Tongue (tissue), 2 donors: ENCODE data around the gene WDR27. TPM values are rescaled to one million over a fixed set of nuclear protein-coding genes. Genes with fewer than 3 reads are reported as not detected.
"Not testable (repeated sequence)": the region's sequence is repeated elsewhere in the genome, so short reads cannot be mapped to it uniquely, and the experiment has no call there.

ENCODE experiments used
- DNase-seq: peaks from one replicate; pipeline ENCODE4 v3.0.0-alpha.2; 2015
- total RNA-seq: library from RNA; depleted of rRNA; stranded (reverse); fragments of >200 nt; gene quantifications from one replicate; pipeline ENCODE4 v1.2.3, GENCODE V29; 2014

The WDR27 gene
- total RNA-seq, 1 donor from 2014 or later, result 43.6 TPM

DNA sequence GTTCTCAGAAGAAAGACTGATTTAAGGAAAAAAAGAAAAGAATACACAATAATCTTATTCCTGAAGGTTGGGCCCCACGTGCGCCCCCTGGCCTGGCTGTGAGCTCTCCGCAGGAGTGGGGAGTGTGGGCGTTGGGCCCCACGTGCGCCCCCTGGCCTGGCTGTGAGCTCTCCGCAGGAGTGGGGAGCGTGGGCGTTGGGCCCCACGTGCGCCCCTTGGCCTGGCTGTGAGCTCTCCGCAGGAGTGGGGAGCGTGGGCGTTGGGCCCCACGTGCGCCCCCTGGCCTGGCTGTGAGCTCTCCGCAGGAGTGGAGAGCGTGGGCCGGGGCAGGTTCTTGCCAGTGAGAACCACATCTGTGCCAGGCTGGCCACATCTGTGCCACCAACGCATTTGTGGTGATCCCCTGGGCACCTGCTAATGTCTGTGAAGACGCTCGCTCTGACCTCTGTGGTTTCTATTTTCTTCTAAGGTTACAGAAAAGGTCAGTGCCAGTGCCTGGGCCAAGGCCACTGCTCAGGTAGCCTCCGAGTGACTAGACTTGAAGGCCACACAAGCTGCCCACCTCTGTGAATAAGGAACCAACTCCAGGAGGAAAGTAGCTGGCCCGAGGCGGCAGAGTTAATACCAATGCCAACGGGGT lies 41.0 kb downstream of the WDR27 start:
- DNase-seq, result no peak

DNA sequence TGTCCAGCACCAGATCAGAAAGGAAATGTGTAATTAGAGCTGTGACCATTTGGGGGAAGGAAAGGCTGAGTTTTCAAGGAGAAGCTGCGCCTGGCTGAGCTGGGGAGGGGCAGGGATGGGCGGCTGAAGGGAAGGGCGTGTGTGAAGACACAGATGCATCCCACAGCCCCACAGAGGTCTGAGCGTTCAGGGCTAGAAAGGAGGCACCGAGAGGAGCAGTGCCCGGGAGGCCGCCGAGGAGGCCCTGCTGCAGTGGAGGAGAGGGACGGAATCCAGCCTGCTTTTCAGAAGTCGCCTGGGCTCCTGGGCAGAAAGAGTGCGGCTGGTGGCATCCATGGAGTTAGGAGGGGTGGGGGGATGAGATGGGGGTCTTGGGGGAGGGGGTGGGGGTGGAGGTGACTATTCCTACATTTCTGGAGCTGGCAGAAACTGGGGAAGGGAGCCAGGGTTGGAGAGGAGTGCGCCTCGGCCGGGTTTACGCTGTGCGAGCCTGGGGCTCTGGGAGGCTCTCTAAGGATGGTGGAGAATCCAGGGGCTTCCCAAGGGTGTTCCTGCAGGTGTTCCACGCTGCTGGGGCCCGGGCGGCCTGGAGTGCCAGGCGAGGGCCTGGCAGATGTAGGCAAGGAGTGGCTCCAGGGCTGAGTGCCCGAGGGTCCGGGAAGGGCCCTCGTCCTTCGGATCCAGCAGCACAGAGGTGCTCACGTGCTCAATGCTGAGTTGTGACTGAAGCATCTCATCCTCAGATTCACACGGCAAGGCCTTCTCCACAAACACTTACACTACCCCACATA lies 41.8 kb downstream of the WDR27 start:
- DNase-seq, result no peak

DNA sequence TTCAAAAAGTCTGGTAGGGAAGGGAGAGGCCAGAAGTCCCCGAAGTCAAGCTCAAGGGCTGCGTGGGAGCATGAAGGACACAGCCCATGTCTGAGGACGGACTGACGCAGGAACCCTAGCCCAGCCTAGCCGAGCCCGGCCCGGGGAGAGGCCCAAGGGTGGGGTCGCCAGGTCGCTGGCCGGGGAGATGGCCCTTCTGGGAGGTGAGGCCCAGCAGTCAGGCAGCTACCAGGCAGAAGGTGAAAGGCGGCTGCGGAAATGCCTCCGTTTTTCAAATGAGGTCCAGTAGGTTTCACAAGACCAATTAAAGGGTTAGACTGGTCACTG lies 44.6 kb downstream of the WDR27 start:
- no peak for DNase-seq

DNA sequence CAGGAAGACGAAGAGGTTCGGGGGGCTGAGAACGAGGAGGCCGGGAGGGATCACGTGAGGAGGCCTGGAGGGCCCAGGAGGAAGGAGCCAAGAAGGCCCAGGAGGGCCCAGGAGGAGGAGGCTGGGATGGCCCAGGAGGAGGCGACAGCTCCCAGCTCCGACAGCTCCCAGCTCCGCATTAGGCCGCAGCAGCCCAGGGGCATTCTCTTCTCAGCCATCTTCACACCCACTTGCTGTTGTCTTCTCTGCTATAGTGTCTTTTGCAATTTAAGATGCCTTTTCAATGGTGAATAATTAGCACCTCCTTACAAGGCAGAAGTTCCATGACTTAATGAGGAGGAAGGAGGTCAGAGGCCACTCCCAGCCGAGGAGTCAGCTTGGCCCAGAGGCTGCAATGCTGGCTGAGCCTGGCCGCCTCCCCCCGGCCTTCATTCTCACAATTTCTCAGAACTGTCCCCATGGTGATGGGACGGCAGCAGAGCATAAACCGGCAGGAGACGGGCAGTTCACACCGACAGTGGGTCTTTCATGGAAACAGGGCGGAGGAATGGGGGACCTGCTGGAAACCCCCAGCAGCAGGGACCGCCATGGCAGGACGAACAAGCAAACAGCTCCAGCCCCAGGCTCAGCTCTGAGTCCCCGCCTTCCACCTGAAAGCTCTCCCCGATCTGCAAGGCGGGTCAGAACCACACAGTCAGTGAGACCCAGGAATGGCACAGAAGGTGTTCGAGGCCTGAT lies 45.1 kb downstream of the WDR27 start:
- DNase-seq, result no peak

DNA sequence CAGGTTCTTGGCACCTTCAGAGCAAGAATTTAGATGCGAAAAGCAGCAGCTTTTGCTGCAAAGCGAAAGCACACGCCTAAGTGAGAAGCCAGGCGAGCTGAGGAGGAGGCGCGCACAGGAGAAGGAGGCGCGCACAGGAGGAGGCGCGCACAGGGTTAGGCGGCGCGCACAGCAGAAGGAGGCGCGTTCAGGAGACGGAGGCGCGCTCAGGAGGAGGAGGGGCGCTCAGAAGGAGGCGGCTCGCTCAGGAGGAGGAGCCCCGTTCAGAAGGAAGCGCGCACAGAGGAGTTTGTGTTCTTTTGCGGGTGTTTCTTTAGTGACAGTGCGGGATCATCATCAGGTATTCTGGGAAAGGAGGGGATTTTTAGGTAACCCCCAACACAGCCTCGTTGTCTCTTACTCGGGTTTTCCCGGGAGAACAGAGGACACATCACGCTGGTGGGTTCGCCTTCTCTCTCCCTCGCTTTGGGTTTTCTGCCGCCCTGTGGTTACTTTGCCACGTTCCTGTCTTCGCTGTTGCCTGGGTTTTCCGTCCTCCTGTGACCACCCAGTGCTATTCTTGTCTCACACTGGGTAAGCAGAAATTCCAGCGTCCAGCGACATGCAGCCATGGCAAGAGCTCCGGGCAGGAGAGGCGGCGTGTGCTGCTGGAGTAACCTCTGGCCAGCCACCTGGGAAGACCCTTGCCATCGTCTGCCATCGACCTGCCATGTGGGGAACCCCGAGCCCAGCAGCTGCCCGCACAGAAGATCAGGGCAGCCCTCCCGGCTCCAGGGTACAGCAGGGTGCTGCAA lies 47.0 kb downstream of the WDR27 start:
- DNase-seq, result peak; percentile 87

DNA sequence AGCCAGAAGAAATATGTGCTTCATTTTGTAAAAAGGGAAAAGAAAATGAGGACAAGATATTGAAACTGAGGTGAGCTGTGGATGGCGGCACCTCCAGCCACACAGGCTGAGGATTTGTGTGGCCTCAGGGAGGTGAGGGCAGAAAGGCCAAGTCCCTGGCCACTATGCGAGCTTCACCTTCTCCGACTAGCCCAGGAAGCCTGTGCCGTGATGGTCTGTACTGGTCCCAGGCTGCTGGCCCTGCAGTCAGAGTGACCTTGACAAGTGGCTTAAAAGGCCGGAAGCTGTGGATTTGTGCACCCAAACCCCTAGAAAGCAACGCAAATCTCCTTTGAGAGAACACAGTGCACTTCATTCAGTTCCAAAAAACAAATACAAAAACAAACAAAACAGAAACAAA lies 48.1 kb downstream of the WDR27 start:
- DNase-seq, result no peak

DNA sequence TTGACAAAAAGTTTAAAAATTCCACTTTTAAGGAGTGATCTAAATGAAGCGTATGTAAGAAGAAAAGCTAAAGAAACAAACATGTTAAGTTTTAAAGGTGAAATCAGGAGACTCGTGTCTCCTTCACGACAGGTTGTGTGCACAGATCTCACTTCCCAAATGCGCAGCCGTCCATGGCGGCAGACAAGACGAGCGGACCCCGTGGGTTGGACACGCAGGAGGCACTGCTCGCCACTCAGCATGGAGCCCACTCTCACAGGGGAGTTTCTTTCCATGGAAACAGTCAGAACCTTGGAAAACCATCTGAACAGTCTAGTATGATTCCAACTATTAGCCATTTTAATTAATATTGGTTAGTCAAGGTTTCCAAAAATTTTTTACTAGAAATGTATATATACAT lies 48.9 kb downstream of the WDR27 start:
- DNase-seq, result no peak

DNA sequence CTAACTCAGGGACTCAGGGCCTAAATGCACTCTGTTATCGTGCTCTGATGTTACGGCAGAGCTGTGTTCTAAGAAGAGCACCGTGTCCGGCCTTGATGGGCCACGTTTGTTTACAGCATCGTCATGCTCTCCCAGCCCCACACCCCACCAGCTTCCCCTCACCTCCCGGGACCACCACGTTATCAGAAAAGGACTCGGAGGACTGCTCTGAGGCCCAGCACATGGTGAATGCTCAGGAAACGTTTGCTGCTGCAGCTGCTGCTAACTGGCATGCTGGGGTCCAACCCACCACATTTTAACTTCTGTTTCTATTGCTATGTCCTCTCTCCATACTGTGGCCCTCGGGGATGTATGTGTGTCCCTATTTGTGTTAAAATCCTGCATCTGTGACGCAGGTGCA lies 50.3 kb downstream of the WDR27 start:
- no peak for DNase-seq

DNA sequence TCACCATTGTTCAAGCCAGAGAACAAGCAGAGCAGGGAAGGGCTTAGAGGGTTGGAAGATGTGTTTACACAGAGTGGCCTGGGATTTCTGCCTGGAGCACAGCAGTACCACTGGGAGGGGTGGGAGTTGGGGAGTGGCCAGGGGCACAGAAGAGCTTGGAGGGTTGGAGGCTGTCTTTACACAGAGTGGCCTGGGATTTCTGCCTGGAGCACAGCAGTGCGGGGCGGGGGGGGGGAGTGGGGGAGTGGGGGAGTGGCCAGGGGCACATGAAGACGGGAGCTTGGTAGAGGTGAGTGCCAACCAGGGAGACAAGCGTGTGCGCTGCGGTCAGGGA lies 50.9 kb downstream of the WDR27 start:
- no peak for DNase-seq

DNA sequence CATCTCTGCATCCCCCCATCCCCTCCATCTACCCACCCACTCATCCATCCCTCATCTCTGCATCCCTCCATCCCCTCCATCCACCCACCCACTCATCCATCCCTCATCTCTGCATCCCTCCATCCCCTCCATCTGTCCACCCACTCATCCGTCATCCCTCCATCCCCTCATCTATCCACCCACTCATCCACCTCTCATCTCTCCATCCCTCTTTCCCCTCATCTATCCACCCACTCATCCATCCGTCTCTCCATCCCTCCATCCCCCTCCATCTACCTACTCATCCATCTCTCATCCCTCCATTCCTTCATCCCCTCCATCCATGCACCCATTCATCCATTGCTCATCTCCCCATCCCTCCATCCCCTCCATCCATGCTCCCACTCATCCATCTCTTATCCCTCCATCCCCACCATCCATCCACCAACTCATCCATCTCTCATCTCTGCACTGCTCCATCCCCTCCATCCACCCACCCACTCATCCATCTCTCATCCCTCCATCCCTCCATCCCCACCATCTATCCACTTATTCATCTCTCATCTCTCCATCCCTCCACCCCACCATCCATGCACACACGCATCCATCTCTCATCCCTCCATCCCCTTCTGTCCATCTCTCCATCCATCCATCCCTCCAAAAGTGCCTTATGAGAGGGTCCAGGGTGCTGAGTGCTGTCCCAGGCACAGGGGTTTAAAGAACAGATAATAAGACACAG lies 51.4 kb downstream of the WDR27 start:
- no peak for DNase-seq

DNA sequence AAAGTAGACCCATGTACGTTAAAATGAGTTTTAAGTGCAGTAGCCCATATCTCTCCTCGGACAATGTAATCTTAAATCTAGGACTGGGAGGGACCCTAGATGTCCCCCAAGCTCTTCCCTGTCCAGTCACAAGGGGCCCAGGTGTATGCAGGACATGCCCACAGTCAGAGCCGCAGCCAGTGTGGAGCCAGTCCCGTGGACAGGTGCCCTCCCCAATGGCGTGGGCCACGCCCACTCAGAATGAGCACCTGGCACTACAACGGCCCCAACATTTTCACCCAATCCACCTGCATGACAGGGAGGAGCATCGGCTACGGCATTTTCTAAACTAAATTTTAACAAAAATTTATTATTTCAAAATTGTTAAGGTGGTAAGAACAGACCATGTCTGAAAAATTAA lies 53.2 kb downstream of the WDR27 start:
- no peak for DNase-seq

DNA sequence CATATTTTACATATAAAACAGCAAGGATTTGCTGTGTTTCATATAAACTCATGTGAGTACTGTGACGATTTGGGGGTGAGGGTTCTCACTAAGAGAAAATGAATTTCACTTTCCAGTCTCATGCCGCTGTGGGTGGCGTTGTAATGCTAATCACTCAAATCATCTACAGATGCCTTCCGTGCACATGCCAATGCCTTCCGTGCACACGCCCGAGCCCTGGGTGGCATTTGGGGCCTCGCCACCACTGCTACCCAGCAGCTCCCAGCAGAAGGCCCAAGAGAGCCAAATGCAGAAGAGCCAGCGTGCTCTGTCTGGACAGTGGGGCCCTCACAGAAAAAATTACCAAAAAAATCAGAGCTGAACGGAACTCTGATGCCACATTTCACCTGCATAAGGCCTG lies 53.7 kb downstream of the WDR27 start:
- no peak for DNase-seq

DNA sequence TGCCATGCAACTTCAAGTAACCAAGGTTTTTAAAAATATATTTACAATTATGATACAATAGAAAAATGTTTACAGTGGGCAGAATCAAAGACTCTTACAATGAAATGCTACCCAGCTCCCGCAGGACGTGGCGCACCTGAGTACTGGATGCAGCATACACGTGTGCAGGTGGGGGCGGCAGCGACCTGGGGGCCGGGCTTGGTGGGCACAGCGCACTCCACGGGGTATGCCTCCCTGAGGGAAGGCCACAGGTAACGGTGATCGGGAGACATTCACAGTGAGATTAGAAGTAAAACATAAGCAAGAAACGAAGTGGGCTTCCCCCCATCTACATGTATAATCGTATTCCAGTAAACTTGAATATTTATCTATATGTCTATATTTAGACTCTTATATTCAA lies 54.2 kb downstream of the WDR27 start:
- no peak for DNase-seq

DNA sequence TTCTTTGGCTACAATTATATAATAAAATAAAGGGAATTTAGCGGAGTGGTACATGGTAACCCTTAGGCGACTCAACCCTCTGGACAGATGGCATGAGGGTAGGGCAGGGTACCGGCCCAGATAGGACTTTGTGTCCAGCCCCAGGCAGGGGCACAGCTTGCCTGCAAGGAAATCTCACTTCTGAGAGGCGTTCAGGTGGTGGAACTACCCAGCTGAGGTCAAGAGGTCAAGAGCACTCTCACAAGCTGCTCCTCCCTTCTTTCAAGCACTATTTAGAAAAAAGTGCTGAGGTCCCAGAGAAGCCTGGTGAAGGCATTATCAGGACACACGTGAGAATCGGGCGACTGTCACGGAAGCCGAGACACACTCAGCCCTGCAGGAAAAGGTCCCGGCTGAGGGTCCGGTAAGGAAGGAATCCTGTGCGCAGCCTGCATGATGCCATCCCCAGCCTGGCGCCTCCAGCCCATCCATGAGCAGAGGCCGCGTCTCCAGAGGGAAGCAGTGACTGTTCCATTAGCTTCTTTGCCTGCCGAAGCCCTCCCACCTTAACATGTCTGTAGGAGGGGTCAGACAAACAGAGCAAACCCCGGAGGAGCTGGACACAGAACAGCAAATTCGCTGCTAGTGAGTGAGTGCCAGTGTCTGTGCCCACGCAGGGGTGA lies 54.8 kb downstream of the WDR27 start:
- DNase-seq, result no peak

DNA sequence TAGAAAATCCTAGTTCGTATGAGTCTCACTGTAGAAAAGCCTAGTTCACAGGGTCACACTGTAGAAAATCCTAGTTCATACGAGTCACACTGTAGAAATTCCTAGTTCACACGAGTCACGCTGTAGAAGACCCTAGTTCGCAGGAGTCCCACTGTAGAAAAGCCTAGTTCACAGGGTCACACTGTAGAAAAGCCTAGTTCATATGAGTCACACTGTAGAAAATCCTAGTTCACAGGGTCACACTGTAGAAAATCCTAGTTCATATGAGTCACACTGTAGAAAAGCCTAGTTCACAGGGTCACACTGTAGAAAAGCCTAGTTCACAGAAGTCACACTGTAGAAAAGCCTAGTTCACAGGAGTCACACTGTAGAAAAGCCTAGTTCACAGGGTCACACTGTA lies 56.4 kb downstream of the WDR27 start:
- DNase-seq, result not testable (repeated sequence)

DNA sequence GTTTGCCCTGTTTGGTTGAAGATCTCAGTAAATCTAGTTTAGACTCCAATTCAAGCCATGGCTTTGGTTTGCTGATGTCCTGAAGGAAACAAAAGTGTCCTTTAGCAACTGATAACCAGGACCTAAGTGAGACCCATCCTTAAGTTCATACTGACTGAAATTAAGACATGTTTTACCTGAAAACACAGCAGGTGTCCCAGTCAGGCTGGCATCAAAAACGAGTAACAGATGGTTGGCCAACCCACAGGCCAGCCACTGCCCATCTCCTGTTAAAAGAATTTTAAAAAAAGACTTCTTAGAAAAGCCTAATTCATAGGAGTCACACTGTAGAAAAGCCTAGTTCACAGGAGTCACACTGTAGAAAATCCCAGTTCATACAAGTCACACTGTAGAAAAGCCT lies 58.3 kb downstream of the WDR27 start:
- no peak for DNase-seq

DNA sequence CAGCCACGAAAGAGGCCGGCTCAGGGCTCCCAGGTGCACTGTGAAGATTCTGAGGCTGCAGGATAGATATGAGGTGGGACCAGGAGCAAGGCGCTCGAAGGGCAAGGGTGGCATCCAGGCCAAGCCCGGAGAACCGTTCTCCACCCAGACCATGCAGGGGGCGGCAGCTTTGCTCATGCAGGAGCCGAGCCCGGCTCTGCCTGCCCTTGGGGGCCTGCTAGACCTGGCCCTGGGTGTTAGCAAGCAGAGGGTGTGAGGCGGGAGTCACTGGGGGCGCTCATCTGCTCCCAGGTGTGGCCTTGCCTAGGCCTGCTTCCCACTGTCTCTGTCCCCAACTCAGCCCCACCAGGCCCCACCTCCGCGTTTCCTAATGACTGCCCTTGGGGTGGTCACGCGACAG lies 59.4 kb downstream of the WDR27 start:
- DNase-seq, result no peak

DNA sequence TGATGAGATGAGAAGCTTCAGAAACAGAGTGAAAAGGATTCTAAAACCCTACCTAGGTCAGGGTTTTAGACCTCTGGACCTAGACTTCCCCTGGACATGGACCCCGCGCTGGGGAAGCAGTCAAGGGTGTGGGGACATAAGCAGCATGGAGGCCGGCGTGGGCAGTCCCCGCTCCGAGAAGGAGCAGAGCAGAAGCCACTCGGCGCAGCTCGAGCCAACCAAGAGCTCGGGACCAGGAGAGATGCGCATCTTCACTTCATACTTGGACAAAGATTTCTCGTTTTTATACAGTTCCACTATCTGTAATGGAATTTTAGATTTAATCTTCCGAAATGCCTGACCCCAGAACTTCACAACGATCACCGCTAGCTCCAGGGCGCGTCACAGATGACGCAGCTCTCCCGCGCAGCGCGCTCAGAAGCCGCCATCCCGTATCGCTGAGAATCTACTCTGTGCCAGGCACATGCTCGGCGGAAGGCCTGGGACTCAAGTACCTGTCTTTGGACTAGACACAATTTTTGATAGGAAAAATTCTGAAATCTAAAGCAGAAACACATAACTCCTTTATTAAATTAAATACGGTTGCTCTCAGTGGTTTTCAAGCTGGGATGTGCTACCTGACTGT lies 60.3 kb downstream of the WDR27 start:
- no peak for DNase-seq

DNA sequence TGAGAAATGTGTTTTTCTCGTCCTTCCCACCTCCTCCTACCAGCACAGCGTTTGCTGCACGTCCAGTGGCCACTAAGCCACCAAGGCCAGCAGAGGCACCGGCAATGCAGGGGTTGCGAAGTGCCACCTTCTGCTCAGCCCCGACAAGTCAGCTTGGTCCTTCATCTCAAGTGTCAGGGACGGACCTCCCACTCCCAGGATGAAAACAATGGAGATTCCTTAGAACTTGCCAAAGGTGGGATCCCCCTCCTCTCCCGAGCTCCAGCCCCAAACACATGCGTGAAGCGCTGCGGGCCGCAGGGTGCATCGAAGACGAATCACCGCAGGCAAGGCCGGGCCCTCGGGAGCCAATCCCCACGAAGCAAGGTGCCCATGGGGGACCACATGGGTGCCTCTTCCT lies 60.8 kb downstream of the WDR27 start:
- no peak for DNase-seq

DNA sequence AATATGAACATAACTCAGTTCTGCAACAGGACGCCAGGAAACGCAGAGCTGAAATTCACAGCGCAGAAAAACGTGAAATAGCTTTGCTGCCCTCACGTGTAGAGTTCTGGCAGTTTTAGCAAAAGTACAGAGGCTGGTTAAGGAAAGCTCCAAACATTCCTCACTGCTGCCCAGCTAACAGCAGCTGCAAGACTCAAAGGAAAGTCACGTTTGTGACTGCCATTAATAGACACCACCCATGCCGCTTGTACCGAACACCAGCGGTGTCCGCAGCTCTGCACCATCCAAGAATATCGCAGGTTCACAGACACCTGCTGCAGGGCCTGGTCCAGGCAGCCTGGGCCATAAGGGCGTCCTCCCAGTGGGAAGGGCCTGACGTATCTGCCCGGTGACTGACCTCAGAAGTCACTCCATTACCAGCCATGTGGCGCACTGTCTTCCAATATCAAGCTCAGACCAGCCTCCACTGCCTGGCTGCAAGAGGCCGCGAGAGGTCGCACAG lies 61.4 kb downstream of the WDR27 start:
- DNase-seq, result peak; percentile 64
